Activated CD4-positive, alpha-beta T cell treated with anti-CD3 and anti-CD28 coated beads, Interleukin-10, Interleukin-2, amounts not matched to agents 100 ng/mL and 50 ng/mL, durations not matched to agents 16 hours and 8 hours (primary cell): ENCODE data around the gene ARVCF.

ENCODE experiments used
- DNase-seq: peaks from one replicate; pipeline ENCODE4 v3.0.0-alpha.2; 2020

Gene ARVCF

DNA sequence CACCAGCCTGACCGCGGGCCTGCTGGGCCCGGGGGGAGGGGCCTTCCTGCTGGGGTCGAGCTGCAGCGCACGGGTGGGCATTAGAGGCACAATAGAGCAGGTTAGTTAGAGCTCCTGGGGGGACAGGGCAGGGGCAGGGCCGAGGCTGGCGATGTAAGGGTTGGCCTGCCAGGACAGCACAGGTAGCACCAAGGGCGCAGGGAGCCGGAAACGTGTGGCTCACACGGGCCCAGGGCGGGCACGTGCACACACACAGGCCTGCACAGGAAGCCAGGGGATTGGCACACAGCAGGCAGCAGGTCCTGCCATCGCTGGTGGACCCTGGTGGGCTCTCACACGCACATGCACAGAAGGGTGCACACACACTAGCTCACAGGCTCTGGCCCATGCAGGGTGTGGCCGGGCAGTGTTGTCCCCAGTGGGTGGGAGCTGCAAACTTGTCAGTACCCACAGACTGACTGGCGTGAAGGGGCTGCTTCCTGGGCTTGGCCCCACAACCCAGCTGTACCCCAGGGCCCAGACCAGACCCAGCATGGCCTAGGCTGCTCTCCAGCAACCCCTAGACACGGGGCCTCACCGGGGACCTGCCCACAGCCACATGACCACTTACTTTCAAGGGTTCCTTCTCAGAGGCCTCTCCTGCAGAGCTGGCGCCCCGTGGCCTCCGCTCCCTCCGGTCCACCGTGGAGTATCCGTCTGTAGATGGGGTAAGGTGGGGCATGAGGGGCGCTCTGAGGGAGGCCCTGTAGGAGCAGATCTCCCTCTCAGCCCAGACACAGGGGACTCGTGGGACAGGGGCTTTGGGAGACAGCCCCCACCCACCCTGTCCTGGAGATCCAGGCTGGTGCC lies 45.1 kb downstream of the ARVCF start:
- DNase-seq, result no peak

DNA sequence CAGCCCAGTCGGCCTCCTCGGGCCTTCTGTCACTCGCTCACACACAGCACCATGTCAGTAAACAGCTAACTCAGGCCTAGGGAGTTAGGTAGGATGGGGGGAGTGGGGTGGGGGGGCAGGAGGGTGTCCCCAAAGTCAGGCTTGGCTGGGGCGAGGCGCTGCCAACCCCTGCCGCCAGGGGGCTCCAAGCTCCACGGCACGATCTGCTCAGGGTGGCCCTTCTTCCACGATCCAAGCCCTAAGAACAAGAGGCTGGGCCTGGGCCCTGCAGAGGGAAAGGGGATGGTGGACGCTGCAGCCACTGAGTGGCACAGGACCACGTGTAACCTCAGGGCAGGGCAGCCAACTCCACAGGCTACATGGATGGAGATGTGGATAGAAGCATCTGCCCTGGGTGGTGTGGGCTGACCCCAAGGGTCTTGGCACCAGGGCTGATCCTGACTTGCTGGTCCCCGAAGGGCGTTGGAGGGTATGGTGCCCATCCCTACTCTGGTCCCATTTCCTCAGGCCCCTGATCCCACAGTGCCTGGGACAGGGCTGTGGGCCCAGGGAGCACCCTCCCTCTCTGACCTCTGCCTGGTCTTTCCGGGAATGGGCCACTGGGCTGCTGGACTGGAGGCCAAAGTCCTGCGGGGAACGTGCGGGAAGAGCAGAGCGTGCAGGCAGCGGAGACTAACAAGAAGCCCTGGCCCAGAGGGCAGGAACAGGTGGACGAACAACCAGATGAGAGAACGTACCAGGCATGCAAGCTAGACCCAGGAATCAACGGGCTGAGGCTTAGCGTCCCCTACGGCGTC lies 45.9 kb downstream of the ARVCF start:
- DNase-seq, result peak; percentile 79

DNA sequence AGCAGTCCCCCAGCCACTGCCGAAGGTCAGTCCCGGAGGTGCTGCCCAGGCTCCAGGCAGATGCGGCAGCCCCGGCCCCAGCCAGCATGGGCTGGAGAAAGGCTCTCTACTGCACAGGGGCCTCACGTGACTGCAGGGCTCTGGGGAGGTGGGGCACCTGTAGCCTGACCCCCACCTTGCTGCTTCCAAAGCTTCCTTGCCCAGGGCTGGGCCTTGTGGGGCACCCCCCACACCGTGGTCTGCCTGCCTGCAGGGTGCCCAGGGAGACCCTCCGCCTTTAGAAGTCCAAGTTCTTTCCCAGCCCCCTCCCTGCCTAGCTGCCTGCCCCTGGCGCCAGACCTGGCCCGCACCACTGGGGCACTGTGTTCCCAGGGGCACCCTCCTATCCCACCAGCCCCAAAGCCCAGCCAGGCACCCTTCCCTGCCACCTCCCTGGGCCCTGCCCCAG lies 46.6 kb downstream of the ARVCF start:
- DNase-seq, result no peak

DNA sequence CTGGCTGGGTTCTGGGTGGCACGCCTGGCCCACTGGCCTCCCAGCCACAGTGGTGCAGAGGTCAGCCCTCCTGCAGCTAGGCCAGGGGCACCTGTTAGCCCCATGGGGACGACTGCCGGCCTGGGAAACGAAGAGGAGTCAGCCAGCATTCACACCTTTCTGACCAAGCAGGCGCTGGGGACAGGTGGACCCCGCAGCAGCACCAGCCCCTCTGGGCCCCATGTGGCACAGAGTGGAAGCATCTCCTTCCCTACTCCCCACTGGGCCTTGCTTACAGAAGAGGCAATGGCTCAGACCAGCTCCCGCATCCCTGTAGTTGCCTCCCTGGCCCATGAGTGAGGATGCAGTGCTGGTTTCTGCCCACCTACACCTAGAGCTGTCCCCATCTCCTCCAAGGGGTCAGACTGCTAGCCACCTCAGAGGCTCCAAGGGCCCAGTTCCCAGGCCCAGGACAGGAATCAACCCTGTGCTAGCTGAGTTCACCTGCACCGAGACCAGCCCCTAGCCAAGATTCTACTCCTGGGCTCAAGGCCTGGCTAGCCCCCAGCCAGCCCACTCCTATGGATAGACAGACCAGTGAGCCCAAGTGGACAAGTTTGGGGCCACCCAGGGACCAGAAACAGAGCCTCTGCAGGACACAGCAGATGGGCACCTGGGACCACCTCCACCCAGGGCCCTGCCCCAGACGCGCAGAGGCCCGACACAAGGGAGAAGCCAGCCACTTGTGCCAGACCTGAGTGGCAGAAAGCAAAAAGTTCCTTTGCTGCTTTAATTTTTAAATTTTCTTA lies 47.3 kb downstream of the ARVCF start:
- DNase-seq, result no peak

DNA sequence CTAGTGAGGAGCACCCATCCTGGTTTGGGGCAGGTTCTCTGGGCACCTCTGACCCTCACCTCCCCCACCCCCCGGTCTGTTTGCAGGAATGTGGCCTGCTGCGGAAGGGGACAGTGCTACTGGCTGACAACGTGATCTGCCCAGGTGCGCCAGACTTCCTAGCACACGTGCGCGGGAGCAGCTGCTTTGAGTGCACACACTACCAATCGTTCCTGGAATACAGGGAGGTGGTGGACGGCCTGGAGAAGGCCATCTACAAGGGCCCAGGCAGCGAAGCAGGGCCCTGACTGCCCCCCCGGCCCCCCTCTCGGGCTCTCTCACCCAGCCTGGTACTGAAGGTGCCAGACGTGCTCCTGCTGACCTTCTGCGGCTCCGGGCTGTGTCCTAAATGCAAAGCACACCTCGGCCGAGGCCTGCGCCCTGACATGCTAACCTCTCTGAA lies 48.2 kb downstream of the ARVCF start:
- no peak for DNase-seq

DNA sequence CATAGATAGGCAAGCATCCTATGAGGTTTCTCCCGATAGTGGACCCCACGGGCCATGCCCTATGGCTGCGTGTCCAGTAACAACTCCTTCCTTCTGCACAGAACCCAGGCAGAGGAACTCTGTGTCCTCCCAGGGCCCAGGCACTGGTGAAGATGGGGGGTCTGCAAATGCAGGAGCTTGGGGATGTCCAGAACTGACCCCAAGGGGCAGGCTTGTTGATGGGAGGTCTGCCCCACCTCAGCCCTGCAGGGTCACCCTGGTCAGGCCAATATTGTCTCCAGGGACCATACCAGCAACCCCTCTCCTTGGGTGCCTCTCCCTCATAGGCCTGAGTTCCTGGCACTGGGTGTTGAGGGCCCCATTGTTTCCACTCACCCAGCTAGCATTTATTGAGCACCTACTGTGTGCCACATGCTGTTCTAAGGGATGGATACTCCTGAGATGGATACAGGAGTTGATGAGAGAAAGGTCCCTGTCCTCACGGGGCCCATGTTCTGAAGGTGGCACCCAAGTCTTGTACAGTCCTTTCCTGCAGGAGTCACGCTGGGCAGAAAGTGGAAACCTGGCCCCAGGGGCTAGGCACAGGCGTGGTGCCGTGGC lies 48.7 kb downstream of the ARVCF start:
- no peak for DNase-seq

DNA sequence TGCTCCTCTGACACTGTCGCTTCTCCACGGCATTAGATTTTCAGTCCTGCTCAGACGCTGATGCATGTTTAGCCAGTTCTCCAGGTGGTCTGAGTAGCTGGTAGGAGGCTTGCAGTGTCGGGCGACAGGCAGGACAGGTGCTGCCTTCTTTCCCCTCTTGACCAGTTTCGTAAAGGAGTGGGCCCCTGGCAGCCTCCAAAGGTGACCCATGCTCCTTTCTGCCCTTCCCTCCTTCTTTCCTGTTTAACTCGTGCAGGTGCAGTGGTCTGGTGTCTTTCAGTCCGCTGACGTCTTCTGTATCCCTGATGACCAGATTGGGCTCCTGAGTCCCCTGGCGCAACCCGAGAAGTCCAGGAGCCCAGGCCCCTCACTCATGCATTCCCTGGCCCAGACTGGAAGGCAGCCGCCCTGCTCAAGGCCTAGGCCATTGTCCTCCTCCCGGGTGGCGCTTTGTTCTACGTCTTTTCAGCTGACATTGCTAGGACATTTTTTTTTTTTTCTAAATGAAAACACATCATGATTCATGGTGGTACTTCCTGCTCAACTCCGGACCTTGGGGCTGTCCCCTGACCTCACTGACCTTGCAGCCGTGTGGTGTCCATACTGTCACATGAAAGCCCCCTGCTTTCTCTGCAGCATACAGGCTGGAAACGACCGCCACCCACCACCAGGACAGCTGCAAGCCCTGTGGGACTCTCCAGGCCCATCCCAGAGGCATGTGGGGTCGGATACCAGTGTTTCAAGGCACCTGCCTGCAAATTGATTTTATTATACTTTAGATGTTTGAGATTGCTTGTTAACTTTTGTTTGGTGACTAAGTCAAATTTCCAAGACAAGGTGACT lies 49.5 kb downstream of the ARVCF start:
- DNase-seq, result no peak

DNA sequence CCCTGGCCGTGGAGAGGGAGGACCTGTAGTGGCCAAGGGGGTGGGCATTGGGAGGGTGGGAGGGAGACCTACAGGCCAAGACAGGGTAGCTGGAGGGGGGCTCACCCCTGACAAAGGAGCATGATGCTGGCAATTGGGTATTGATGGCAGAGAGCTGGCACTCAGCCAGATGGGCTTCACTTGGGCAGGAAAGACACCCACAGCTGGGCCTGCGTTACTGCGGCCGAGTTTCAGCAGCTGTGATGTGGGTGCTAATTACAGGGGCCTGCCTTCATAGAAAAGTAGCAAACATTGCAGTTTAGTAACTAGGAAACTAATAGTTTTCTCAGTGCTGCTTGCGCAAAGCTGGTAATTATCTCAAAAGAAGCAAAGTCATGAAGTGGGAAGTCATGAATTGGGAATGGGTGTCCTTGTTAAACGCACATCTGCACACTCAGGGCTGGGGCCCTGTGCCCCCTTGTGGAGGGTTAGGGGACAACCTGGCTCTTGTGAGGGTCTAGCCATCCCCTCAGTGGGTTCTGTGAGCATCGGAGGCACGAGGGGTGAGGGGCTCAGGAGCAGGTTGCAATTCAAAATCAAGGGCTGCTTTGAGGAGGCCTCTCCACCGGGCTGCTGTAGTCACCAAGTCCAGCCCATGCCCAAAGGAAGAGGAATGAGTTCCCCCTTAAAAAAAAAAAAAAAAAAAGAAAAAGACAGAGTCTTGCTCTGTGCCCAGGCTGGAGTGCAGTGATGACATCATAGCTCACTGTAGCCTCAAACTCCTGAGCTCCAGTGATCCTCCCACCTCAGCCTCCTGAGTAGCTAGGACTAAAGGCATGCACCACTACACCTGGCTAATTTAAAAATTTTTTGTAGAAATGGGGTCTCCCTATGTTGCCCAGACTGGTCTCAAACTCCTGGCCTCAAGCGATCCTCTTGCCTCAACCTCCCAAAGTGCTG lies 50.6 kb downstream of the ARVCF start:
- DNase-seq, result no peak

DNA sequence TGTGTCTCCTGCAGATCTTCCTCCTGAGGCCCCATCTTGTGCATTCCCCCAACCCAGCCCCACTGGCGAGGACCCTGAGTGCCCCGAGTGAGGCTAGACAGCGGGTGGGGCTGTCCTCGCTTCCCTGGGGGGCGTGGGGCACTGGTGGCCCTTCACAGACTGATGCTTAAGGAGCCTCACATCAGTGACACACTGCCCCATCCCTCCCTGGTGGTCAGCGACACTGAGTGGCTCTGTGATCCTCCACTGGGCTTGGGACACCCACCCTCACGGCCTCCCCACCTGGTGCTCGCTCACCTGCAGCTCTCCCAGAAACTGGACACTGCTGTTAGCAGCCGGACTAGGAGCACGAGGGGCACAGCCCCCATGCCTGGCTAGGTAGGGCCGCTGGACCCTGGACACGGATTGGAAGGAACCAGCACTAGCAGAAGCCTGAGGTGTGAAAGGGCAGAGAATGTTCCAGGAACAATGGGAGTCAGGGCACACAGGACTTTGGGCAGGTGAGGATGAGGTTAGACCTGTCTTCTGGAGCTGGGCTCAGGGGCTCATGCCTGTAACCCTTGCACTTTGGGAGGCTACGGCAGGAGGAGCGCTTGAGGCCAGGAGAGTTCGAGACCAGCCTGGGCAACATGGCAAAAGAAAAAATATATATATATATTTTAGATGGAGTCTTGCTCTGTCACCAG lies 51.8 kb downstream of the ARVCF start:
- no peak for DNase-seq

DNA sequence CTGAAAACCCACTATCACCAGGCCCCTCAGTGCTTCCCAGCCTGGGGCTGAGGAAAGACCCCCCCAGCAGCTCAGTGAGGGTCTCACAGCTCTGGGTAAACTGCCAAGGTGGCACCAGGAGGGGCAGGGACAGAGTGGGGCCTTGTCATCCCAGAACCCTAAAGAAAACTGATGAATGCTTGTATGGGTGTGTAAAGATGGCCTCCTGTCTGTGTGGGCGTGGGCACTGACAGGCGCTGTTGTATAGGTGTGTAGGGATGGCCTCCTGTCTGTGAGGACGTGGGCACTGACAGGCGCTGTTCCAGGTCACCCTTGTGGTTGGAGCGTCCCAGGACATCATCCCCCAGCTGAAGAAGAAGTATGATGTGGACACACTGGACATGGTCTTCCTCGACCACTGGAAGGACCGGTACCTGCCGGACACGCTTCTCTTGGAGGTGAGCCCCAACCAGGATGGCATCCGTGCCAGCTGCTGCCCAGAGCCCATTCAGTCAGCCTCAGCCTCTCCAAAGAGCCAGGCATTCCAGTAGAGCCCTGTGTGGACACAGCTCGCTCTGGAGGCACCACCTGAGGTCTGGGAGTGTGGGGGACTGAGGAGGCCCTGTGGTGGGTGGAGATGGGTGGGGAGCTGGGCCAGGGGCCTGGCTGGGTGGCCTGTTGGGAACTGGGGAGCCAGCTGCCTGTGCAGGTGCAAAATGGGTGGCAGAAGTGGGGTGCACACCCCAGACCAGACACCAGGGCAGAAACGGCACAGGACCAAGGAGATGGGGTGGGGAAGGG lies 52.6 kb downstream of the ARVCF start:
- no peak for DNase-seq

DNA sequence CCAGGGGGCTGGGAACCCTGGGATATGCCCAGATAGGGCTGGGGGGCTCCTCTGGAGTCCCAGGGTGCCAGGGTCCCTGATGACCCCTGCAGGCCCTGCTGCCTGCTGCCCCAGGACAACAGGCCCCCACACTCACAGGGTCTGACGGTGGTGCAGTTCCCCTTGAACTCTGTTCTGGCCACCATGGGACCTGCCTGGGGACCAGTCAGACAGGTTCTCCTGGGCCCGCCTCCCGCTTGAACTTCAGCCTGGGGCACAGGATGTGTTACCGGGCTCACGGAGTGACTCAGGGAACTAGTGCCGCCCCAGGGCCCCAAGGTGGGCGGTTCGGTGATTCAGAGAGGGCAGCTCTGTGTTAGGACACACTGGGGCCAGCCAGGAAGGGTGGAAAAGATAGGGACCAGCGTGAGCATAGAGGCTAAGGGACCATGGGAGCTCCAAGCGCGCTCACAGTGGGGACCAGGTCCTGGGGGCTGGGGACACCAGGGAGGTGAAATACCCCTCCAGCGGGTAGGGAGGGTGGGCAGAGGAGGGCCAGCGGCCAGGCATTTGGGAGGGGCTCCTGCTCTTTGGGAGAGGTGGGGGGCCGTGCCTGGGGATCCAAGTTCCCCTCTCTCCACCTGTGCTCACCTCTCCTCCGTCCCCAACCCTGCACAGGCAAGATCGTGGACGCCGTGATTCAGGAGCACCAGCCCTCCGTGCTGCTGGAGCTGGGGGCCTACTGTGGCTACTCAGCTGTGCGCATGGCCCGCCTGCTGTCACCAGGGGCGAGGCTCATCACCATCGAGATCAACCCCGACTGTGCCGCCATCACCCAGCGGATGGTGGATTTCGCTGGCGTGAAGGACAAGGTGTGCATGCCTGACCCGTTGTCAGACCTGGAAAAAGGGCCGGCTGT lies 53.5 kb downstream of the ARVCF start:
- peak; percentile 47 for DNase-seq

DNA sequence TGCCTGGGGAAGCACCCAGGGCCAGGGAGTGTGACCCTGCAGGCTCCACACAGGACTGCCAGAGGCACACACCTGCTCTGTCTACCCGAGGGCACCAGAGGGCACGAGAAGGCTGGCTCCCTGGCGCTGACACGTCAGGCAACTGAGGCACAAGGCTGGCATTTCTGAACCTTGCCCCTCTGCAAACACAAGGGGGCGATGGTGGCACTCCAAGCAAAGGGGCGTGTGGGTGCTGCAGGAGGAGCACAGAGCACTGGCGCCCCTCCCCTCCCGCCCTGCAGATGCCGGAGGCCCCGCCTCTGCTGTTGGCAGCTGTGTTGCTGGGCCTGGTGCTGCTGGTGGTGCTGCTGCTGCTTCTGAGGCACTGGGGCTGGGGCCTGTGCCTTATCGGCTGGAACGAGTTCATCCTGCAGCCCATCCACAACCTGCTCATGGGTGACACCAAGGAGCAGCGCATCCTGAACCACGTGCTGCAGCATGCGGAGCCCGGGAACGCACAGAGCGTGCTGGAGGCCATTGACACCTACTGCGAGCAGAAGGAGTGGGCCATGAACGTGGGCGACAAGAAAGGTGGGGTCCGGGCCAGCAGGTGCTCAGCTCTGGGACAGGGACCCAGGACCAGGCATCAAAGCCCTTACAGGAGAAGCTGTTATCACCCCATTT lies 54.2 kb downstream of the ARVCF start:
- DNase-seq, result peak; percentile 81

DNA sequence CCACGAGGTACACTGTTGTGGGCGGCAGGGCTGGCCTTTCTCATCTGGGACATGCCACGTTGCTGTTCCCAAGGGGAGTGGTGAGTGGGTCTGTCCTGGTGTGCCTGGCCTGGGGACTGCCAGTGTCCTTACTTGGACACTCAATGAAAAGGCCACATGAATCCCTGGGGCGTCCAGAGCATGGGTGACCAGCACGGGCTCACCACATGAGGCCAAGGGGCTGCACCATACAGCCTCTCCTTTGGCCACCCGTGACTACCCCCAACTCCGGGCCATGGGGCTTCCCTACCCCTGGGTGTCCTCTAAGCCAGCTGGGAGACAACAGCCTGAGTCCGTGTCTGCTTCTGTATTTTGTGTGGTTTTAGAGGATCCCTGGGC lies 54.8 kb downstream of the ARVCF start:
- no peak for DNase-seq

DNA sequence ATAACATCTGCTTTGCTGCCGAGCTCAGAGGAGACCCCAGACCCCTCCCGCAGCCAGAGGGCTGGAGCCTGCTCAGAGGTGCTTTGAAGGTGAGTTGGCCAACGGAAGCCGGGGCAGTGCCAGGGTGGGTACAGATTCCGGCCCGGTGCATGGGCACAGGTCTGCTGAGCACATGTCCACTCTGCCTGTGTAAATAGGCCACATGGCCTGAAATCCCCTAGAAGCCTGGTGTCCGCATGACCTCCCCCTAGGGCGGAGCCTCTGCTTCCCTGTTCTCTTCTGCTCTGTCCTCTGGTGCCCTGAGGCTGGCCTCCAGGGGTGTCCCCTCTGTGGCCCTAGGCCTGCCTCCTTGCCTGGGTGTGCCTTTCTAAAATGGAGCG lies 55.4 kb downstream of the ARVCF start:
- DNase-seq, result no peak

DNA sequence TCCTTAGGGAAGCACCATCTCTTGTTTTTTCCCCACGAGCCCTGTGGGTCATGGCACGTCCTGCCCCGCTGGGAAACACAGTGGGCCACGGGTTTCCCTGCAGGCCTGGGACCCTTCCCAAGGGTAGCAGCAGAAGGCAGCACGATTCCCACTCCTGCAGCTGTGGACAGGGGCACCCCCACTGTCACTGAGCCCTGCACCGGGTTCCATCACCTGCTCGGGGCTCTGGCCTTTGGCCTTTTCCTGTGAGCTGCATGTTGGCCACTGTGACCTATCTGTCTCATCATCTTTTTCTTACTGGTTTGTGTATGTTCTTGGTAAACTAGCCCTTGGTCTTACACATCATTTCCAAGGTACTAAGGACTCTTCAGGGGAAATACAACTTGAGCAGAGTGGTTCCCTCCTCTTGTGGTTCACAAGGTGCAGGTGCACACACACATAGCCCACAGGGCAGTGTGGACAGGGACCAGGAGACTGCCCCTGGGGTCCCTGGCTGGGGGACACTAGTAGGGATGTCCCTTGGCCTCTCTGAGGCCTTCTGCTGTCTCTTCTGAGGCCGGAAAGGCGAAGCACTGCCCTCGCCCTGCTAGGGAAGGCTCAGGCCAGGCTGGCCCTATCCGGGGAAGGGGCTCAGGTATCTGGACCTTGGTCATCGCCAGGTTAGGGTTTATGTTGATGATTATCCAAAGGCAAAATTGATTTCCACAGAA lies 56.0 kb downstream of the ARVCF start:
- no peak for DNase-seq

DNA sequence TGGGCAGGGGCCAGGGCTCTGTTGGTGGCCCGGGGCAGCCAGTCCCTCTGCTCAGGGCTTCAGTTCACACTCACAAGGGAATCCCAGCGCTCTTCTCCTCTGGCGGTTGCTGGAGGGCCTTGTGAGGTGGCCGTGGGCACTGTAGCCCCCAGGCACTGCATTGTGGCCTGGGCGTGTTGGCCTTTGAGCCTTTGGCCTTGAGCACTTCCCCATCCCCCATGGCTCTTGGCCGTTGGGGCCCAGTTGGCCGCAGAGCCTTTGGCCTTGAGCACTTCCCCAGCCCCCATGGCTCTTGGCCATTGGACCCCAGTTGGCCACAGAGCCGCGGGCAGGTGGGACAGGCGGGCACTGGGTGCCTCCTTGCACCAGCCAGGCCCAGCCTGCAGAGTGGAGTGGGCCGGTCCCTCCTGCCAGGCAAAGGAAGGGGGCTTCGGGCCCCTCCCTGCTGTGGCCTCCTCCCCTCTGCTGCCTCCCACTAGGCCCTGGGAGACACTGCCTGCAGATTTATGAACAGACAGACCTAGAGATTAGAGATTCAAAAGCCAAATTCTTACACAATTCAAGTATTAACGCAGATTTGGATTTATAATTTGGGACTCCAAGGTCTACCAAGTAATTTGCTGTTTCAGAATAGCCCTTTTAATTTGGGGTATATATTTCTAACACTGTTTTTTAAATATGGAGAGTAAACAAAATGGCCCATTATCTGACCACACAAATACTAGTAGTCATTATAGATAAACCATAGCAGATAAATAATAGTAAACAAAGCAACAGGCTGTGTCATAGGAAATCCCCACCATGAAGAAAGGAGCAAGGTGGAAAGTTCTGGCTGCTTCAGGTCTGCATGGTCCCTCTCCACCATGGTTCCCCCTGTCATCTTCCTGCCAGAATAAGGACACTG lies 56.8 kb downstream of the ARVCF start:
- no peak for DNase-seq
